Ishikawa (cell line): Measurements from ENCODE around the gene IFT74.

Experiments
- EP300 ChIP-seq: IDR thresholded peaks from 2 replicates; pipeline ENCODE4 v1.6.1; 2012; ENCODE audit warnings: borderline replicate concordance
- NFIC ChIP-seq: IDR thresholded peaks from 2 replicates; pipeline ENCODE4 v1.6.1; 2012
- REST ChIP-seq: IDR thresholded peaks from 2 replicates; pipeline ENCODE4 v1.6.1; 2012; ENCODE audit warnings: low read depth, mild to moderate bottlenecking
- TAF1 ChIP-seq: IDR thresholded peaks from 2 replicates; pipeline ENCODE4 v1.6.1; 2012; ENCODE audit warnings: low read depth, mild to moderate bottlenecking
- TCF12 ChIP-seq: IDR thresholded peaks from 2 replicates; pipeline ENCODE4 v1.6.1; 2012; ENCODE audit warnings: low read depth
- TEAD4 ChIP-seq: IDR thresholded peaks from 2 replicates; pipeline ENCODE4 v1.6.1; 2012
- USF1 ChIP-seq: IDR thresholded peaks from 2 replicates; pipeline ENCODE4 v1.6.1; 2012
- TF ChIP-seq, protein P1 (sequence below): IDR thresholded peaks from 2 replicates; pipeline ENCODE4 v1.6.1; 2012

- TF ChIP-seq USF1 (no peak), TAF1 (no peak), TEAD4 (no peak), NFIC (no peak), REST (no peak), EP300 (no peak), TCF12 (no peak)
- TF ChIP-seq, protein P1, sequence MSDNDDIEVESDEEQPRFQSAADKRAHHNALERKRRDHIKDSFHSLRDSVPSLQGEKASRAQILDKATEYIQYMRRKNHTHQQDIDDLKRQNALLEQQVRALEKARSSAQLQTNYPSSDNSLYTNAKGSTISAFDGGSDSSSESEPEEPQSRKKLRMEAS, result no peak
These were observed 130.8 kb downstream of the IFT74 start for GRCh38 chr9:27086818-27087680.
